ENCODE data around the gene TMEM203. TPM values are rescaled to one million over a fixed set of nuclear protein-coding genes. Genes with fewer than 3 reads are reported as not detected.
A peak's percentile ranks its signal among the peaks of the same experiment; 100 is the strongest.

TMEM203 gene
- total and polyA plus RNA-seq, 2 of the 13 experiments (the other 11 are each of a cell fraction or from before 2014, with no cell fraction given), result 23.4 to 36.7 TPM

DNA sequence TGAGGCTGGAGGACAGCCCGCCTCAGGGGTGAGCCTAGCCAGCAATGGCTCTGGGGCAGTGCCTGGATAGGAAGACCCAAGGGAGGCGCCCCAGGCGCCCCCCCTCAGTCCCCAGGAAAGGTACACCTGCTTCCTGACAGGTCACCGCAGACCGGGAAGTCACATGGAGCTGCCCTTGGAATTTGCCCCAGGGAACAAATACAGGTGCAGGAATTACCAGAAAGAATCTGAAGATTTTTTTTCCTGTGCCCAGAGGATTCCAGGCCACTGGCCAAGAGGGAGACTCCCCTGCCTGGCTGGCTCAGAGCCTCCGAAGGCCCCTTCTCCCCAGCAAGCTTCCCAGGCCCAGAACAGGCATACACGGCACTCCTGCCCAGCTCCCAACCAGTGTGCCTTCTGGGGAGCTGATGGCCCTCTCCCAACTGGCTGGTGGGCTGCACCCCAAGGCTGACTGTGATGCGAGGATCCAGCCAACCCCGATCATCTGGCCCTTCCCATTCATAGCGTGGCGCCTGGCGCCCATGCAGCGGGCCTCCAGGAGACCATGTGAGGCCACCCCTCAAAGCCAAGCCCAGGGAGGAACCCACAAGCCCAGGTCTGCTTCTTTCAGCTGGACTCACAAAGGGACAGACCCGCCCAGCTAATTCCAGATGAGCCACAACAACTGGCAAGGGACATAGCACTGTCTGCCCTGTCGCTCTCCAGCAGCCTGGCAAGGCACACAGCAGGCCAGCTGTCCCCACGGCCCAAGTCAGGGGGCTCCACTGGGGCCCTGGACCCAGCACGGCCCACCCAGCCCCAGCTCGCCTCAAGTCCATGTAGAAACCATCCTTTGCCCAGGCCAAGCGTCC lies 7.2 kb downstream of the TMEM203 start (continued):
- TF ChIP-seq, protein P1, sequence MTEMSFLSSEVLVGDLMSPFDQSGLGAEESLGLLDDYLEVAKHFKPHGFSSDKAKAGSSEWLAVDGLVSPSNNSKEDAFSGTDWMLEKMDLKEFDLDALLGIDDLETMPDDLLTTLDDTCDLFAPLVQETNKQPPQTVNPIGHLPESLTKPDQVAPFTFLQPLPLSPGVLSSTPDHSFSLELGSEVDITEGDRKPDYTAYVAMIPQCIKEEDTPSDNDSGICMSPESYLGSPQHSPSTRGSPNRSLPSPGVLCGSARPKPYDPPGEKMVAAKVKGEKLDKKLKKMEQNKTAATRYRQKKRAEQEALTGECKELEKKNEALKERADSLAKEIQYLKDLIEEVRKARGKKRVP (CRISPR knock-in tag; IDR thresholded peaks at IDR 0.05), result no peak
- no peak for TF ChIP-seq NCOR1 (IDR thresholded peaks at IDR 0.05; ENCODE audit: borderline replicate concordance, low read length)
- TF ChIP-seq, protein P2, sequence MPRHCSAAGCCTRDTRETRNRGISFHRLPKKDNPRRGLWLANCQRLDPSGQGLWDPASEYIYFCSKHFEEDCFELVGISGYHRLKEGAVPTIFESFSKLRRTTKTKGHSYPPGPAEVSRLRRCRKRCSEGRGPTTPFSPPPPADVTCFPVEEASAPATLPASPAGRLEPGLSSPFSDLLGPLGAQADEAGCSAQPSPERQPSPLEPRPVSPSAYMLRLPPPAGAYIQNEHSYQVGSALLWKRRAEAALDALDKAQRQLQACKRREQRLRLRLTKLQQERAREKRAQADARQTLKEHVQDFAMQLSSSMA (CRISPR knock-in tag; IDR thresholded peaks at IDR 0.05), result no peak
- TF ChIP-seq, protein P3, sequence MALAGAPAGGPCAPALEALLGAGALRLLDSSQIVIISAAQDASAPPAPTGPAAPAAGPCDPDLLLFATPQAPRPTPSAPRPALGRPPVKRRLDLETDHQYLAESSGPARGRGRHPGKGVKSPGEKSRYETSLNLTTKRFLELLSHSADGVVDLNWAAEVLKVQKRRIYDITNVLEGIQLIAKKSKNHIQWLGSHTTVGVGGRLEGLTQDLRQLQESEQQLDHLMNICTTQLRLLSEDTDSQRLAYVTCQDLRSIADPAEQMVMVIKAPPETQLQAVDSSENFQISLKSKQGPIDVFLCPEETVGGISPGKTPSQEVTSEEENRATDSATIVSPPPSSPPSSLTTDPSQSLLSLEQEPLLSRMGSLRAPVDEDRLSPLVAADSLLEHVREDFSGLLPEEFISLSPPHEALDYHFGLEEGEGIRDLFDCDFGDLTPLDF (CRISPR knock-in tag; IDR thresholded peaks at IDR 0.05), result no peak
- TF ChIP-seq ZNF260 (CRISPR knock-in tag; IDR thresholded peaks at IDR 0.05; ENCODE audit: borderline replicate concordance, low read depth), result no peak
- TF ChIP-seq ZBTB7B (CRISPR knock-in tag; IDR thresholded peaks at IDR 0.05), result 0 out of 2 replicates have a peak, but pooled peaks have one; percentile 18
- TF ChIP-seq, protein P4, sequence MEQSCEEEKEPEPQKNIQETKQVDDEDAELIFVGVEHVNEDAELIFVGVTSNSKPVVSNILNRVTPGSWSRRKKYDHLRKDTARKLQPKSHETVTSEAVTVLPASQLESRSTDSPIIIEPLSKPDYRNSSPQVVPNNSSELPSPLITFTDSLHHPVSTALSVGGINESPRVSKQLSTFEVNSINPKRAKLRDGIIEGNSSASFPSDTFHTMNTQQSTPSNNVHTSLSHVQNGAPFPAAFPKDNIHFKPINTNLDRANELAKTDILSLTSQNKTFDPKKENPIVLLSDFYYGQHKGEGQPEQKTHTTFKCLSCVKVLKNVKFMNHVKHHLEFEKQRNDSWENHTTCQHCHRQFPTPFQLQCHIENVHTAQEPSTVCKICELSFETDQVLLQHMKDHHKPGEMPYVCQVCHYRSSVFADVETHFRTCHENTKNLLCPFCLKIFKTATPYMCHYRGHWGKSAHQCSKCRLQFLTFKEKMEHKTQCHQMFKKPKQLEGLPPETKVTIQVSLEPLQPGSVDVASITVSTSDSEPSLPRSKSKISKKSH (CRISPR knock-in tag; IDR thresholded peaks at IDR 0.05; ENCODE audit: borderline replicate concordance), result no peak
- TF ChIP-seq PAX8 (CRISPR knock-in tag; IDR thresholded peaks at IDR 0.05; ENCODE audit: borderline replicate concordance), result no peak
- peak; percentile 22; the same call in 1 of the 2 replicates for TF ChIP-seq TAF1 (CRISPR knock-in tag; IDR thresholded peaks at IDR 0.05)
- TF ChIP-seq SOX5 (CRISPR knock-in tag; IDR thresholded peaks at IDR 0.05; ENCODE audit: borderline replicate concordance), result no peak
- no peak for TF ChIP-seq BRCA1 (CRISPR knock-in tag; IDR thresholded peaks at IDR 0.05)
- TF ChIP-seq NBN (conservative IDR thresholded peaks at IDR 0.05), result no peak
- TF ChIP-seq KDM4B (CRISPR knock-in tag; IDR thresholded peaks at IDR 0.05), result no peak
- TF ChIP-seq ERF (CRISPR knock-in tag; IDR thresholded peaks at IDR 0.05), result peak; percentile 69; the same call in 1 of the 2 replicates
- TF ChIP-seq MLLT10 (CRISPR knock-in tag; IDR thresholded peaks at IDR 0.05), result no peak
- no peak for TF ChIP-seq KLF13 (CRISPR knock-in tag; IDR thresholded peaks at IDR 0.05)
- no peak for TF ChIP-seq ZNF230 (CRISPR knock-in tag; IDR thresholded peaks at IDR 0.05)
- TF ChIP-seq, protein P5, sequence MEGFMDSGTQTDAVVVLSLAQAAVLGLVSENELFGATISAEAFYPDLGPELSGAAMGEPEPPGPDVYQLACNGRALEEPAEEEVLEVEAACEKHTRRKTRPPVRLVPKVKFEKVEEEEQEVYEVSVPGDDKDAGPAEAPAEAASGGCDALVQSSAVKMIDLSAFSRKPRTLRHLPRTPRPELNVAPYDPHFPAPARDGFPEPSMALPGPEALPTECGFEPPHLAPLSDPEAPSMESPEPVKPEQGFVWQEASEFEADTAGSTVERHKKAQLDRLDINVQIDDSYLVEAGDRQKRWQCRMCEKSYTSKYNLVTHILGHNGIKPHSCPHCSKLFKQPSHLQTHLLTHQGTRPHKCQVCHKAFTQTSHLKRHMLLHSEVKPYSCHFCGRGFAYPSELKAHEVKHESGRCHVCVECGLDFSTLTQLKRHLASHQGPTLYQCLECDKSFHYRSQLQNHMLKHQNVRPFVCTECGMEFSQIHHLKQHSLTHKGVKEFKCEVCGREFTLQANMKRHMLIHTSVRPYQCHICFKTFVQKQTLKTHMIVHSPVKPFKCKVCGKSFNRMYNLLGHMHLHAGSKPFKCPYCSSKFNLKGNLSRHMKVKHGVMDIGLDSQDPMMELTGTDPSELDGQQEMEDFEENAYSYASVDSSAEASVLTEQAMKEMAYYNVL (CRISPR knock-in tag; IDR thresholded peaks at IDR 0.05; ENCODE audit: borderline replicate concordance), result 0 out of 2 replicates have a peak, but pooled peaks have one; percentile 19
- TF ChIP-seq ZNF441 (CRISPR knock-in tag; IDR thresholded peaks at IDR 0.05; ENCODE audit: borderline replicate concordance), result no peak
- no peak for TF ChIP-seq JDP2 (CRISPR knock-in tag; IDR thresholded peaks at IDR 0.05; ENCODE audit: borderline replicate concordance)
- no peak for TF ChIP-seq ZBTB8A (CRISPR knock-in tag; IDR thresholded peaks at IDR 0.05; ENCODE audit: borderline replicate concordance, low read depth)
- no peak for TF ChIP-seq NFYB (CRISPR knock-in tag; IDR thresholded peaks at IDR 0.05)
- 0 out of 2 replicates have a peak, but pooled peaks have one; percentile 24 for TF ChIP-seq ZNF292 (CRISPR knock-in tag; IDR thresholded peaks at IDR 0.05; ENCODE audit: borderline replicate concordance, low read depth)
- no peak for TF ChIP-seq PHF8 (CRISPR knock-in tag; IDR thresholded peaks at IDR 0.05)
